ENCODE measurements around the gene GRM4. TPM values are rescaled to one million over a fixed set of nuclear protein-coding genes. Genes with fewer than 3 reads are reported as not detected.

GRM4 gene
- total RNA-seq, 2 experiments from 2014 or later: 0.12 to 0.18 TPM

DNA sequence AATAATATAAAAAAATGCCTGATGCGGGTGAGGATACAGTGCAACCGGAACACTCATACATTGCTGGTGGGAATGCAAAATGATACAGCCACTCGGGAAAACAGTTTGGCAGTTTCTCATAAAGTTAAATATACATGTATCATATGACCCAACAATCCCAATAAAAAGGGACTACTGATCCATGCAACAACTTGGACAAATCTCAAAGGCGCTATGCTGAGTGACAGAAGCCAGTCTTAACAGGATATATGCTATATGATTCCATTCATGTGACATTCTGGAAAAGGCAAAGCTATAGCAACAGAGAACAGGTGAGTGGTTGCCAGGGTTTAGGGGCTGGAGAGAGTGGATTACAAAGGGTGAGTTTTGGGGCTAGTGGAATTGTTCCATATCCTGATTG is 171.9 kb downstream of the GRM4 start:
- peaks cover 5% of the 10 kb centered on the region for H3K4me1 Mint-ChIP-seq
- H3K27me3 Mint-ChIP-seq: peaks cover 42% of the 10 kb centered on the region

DNA sequence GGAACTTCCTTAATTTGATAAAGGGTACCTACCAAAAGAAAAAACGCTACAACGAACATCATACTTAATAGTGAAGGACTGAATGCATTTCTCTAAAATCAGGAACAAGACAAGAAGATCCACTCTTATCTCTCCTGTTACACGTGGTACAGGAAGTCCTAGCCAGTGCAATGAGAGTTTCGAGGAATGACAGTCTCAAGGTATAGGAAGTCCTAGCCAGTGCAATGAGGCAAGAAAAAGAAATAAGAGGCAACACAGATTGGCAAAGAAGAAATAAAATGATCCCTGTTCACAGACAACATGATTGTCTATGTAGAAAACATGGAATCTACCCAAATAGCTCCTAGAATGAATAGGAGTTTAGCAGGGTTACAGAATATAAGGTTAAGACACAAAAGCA is 174.3 kb downstream of the GRM4 start:
- H3K27me3 Mint-ChIP-seq: peaks cover 48% of the 10 kb centered on the region

More for the DNA sequence above, 171.9 kb downstream of the GRM4 start:
- H3K27ac Mint-ChIP-seq: no peak overlapping the region
- no peaks in the 10 kb centered on the region for H3K36me3 Mint-ChIP-seq
- no peak for DNase-seq
- no peaks in the 10 kb centered on the region for H3K9me3 Mint-ChIP-seq
- no peak overlapping the region for H3K4me3 Mint-ChIP-seq

More for the DNA sequence above, 174.3 kb downstream of the GRM4 start:
- Mint-ChIP-seq H3K4me3 (no peak overlapping the region), H3K36me3 (no peaks in the 10 kb centered on the region), H3K9me3 (no peaks in the 10 kb centered on the region), H3K27ac (no peak overlapping the region), H3K4me1 (no peaks in the 10 kb centered on the region)
- DNase-seq: no peak

Other genes starting within 250 kb of the GRM4 start
- 100 to 1,000 TPM; 803 to 814 TPM for gene HMGA1, start 90.8 kb upstream of the GRM4 start, total RNA-seq
- 10 to 100 TPM; 13.1 to 14.2 TPM for gene SMIM29, start 102.9 kb upstream of the GRM4 start, total RNA-seq
- gene NUDT3, start 246.6 kb upstream of the GRM4 start, total RNA-seq: 10 to 100 TPM; 18.1 to 18.3 TPM